NOMO-1 treated with DMSO at 0.1 percent for 48 hours (cell line): Measurements from ENCODE around the gene ROPN1.

Source experiments
- DNase-seq: peaks from one replicate; lab custom pipeline; 2025; ENCODE audit not compliant: unreplicated experiment; lab: John Stamatoyannopoulos, UW

Gene ROPN1

GRCh38 chr3:123951522-123952447 is 40.1 kb downstream of the ROPN1 start:
- no peak for DNase-seq

GRCh38 chr3:123949641-123950040 is 42.3 kb downstream of the ROPN1 start:
- DNase-seq: no peak

- no peak for DNase-seq
Observed at GRCh38 chr3:123948449-123948848, 43.5 kb downstream of the ROPN1 start.

- no peak for DNase-seq
Observed at GRCh38 chr3:123947482-123947881, 44.4 kb downstream of the ROPN1 start.

GRCh38 chr3:123941542-123941941 is 50.4 kb downstream of the ROPN1 start:
- DNase-seq: no peak

- no peak for DNase-seq
Observed at GRCh38 chr3:123941121-123941520, 50.8 kb downstream of the ROPN1 start.

GRCh38 chr3:123939706-123940105 is 52.2 kb downstream of the ROPN1 start:
- no peak for DNase-seq

- DNase-seq: no peak
Observed at GRCh38 chr3:123936400-123936799, 55.5 kb downstream of the ROPN1 start.

GRCh38 chr3:123935830-123936229 is 56.1 kb downstream of the ROPN1 start:
- no peak for DNase-seq

GRCh38 chr3:123934250-123934649 is 57.7 kb downstream of the ROPN1 start:
- DNase-seq: no peak

- no peak for DNase-seq
Observed at GRCh38 chr3:123930445-123930844, 61.5 kb downstream of the ROPN1 start.

- DNase-seq: no peak
Observed at GRCh38 chr3:123929325-123929724, 62.6 kb downstream of the ROPN1 start.

- DNase-seq: no peak
Observed at GRCh38 chr3:123926396-123926795, 65.5 kb downstream of the ROPN1 start.

GRCh38 chr3:123920868-123921267 is 71.1 kb downstream of the ROPN1 start:
- DNase-seq: no peak

GRCh38 chr3:123920383-123920782 is 71.5 kb downstream of the ROPN1 start:
- no peak for DNase-seq

GRCh38 chr3:123919353-123919752 is 72.6 kb downstream of the ROPN1 start:
- DNase-seq: no peak
